KMS-11 (cell line): ENCODE data around the gene IL1RN.
A peak's percentile ranks its signal among the peaks of the same experiment; 100 is the strongest.
"Not testable (repeated sequence)": the region's sequence is repeated elsewhere in the genome, so short reads cannot be mapped to it uniquely, and the experiment has no call there.

Experiments
- H2AFZ ChIP-seq: fragments of 200-600 bp; sonication (generic); 2 replicates; pipeline ENCODE4 v1.6.1; 2016; ENCODE audit warnings: antibody characterized with exemption, mixed run types, low read depth
- H3K27ac ChIP-seq: fragments of 200-600 bp; sonication (generic); 2 replicates; pipeline ENCODE4 v1.6.1; 2016; ENCODE audit warnings: mild to moderate bottlenecking, mixed run types
- H3K27me3 ChIP-seq: fragments of 200-600 bp; sonication (generic); 2 replicates; pipeline ENCODE4 v1.6.1; 2017; ENCODE audit warnings: mild to moderate bottlenecking, low read depth, mixed run types, moderate library complexity; ENCODE audit not compliant: insufficient read depth
- H3K36me3 ChIP-seq: fragments of 200-600 bp; sonication (generic); 2 replicates; pipeline ENCODE4 v1.6.1; 2017; ENCODE audit warnings: mild to moderate bottlenecking, mixed run types; ENCODE audit not compliant: insufficient read depth
- H3K4me1 ChIP-seq: fragments of 200-600 bp; sonication (generic); 2 replicates; pipeline ENCODE4 v1.6.1; 2016; ENCODE audit warnings: mild to moderate bottlenecking, low read depth, mixed run types; ENCODE audit not compliant: poor library complexity, severe bottlenecking
- H3K4me2 ChIP-seq: fragments of 200-600 bp; sonication (generic); 2 replicates; pipeline ENCODE4 v1.7.0; 2016; ENCODE audit warnings: mild to moderate bottlenecking, mixed run types
- H3K4me3 ChIP-seq: fragments of 200-600 bp; sonication (generic); IDR thresholded peaks from 2 replicates; pipeline ENCODE4 v1.6.1; 2017; ENCODE audit warnings: low read depth, low read length, mixed read lengths; ENCODE audit not compliant: insufficient read depth
- H3K79me2 ChIP-seq: fragments of 200-600 bp; sonication (generic); 2 replicates; pipeline ENCODE4 v1.6.1; 2016; ENCODE audit warnings: low read depth, mixed run types; ENCODE audit not compliant: insufficient read depth
- H3K9ac ChIP-seq: fragments of 200-600 bp; sonication (generic); 2 replicates; pipeline ENCODE4 v1.6.1; 2016; ENCODE audit warnings: mild to moderate bottlenecking, mixed run types
- H4K20me1 ChIP-seq: fragments of 200-600 bp; sonication (generic); 2 replicates; pipeline ENCODE4 v1.6.1; 2016; ENCODE audit warnings: mild to moderate bottlenecking, mixed run types; ENCODE audit not compliant: insufficient read depth
- TF ChIP-seq, protein P1 (sequence below): fragments of 200-600 bp; sonication (generic); conservative IDR thresholded peaks from 2 replicates; pipeline ENCODE4 v1.6.1; 2017; ENCODE audit warnings: low read depth, mild to moderate bottlenecking, antibody characterized with exemption, low read length, moderate library complexity, mixed read lengths

Gene IL1RN

DNA sequence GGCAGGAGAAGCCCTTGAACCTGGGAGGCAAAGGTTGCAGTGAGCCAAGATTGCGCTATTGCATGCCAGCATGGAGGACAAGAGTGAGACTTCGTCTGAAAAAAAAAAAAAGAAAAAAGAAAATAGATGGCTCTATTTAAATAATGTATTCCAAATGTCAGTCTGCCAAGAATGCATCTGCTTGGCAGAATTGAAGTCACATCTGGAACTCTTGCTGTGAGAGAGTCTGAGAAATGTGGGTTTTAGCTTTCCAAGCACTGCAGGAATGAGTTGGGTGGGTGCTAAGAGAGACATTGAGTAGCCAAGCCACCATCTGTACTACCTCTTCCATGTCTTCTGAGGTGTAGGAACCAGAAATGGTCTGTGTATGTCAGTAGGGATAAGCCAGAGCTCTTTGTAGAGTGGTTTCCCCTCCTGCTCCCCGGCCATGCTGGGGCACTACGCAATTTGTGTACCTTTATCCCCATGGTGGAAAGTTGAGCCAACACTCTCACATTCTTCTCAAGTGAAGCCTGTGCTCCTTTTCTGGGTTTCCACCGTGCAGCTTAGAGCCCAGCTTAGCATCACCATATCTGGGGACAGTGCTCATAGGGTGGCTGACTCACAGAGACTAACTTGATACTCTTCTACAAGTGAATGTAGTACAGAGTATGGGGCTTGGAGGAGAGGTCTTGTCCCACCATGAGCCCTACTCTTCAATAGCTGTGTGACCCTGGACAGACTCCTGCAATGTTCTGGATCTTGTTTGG lies 34.4 kb upstream of the IL1RN start:
- Histone ChIP-seq H3K4me1 (no peaks in the 10 kb centered on the region), H3K4me2 (no peak overlapping the region), H4K20me1 (no peaks in the 10 kb centered on the region), H3K79me2 (no peaks in the 10 kb centered on the region), H3K27ac (no peak overlapping the region), H2AFZ (no peak overlapping the region), H3K36me3 (no peaks in the 10 kb centered on the region), H3K9ac (no peak overlapping the region), H3K27me3 (no peaks in the 10 kb centered on the region), H3K4me3 (no peak overlapping the region)
- TF ChIP-seq, protein P1, sequence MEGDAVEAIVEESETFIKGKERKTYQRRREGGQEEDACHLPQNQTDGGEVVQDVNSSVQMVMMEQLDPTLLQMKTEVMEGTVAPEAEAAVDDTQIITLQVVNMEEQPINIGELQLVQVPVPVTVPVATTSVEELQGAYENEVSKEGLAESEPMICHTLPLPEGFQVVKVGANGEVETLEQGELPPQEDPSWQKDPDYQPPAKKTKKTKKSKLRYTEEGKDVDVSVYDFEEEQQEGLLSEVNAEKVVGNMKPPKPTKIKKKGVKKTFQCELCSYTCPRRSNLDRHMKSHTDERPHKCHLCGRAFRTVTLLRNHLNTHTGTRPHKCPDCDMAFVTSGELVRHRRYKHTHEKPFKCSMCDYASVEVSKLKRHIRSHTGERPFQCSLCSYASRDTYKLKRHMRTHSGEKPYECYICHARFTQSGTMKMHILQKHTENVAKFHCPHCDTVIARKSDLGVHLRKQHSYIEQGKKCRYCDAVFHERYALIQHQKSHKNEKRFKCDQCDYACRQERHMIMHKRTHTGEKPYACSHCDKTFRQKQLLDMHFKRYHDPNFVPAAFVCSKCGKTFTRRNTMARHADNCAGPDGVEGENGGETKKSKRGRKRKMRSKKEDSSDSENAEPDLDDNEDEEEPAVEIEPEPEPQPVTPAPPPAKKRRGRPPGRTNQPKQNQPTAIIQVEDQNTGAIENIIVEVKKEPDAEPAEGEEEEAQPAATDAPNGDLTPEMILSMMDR, result no peak

DNA sequence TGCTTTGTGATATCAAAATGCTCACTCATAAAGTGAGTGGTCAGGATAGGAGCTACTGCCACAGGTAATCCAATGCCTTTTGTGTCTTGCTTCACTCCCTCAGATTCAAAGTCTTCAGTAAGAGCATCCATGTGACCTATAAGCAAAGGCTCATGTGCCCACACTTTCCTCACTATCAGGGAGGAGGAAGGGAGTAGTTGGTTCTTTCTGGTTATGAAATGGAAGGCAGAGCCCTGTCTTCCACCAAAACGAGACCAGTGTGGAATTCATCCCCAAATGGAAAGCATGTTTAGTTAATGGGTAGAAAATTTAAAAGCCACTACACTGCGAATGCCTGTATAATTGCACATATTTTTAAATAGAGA lies 33.8 kb upstream of the IL1RN start:
- TF ChIP-seq, protein P1, result no peak
- Histone ChIP-seq H3K4me3 (no peak overlapping the region), H3K4me1 (no peaks in the 10 kb centered on the region), H4K20me1 (no peaks in the 10 kb centered on the region), H3K36me3 (no peaks in the 10 kb centered on the region), H2AFZ (no peak overlapping the region), H3K27me3 (no peaks in the 10 kb centered on the region), H3K79me2 (no peaks in the 10 kb centered on the region), H3K4me2 (no peak overlapping the region), H3K27ac (no peak overlapping the region), H3K9ac (no peak overlapping the region)

DNA sequence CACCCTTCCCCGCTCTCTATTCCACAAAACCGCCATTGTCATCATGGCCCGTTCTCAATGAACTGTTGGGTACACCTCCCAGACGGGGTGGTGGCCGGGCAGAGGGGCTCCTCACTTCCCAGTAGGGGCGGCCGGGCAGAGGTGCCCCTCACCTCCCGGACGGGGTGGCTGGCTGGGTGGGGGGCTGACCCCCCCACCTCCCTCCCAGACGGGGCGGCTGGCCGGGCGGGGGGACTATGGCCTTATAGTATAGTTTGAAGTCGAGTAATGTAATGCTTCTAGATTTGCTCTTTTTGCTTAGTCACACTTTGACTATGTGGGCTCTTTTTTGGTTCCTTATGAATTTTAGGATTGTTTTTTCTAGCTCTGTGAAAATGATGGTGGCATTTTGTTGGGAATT lies 31.1 kb upstream of the IL1RN start:
- not testable (repeated sequence) for H3K36me3 ChIP-seq, H4K20me1 ChIP-seq, H3K4me2 ChIP-seq, H3K9ac ChIP-seq, H3K27ac ChIP-seq, H3K27me3 ChIP-seq, H2AFZ ChIP-seq, H3K4me1 ChIP-seq, H3K79me2 ChIP-seq, H3K4me3 ChIP-seq

GRCh38 chr2:113096842-113097618 lies 30.4 kb upstream of the IL1RN start:
- H3K27me3 ChIP-seq, H3K4me3 ChIP-seq, H3K9ac ChIP-seq, H2AFZ ChIP-seq, H3K4me1 ChIP-seq, H3K36me3 ChIP-seq, H3K79me2 ChIP-seq, H3K4me2 ChIP-seq, H3K27ac ChIP-seq, H4K20me1 ChIP-seq: not testable (repeated sequence)

GRCh38 chr2:113098041-113098440 lies 29.4 kb upstream of the IL1RN start:
- H3K4me2 ChIP-seq, result no peak overlapping the region; the same call in 1 of the 2 replicates

More at GRCh38 chr2:113098041-113098440, 29.4 kb upstream of the IL1RN start:
- Histone ChIP-seq H3K9ac (no peak overlapping the region), H3K4me3 (no peak overlapping the region), H3K79me2 (no peaks in the 10 kb centered on the region), H3K4me1 (no peaks in the 10 kb centered on the region), H2AFZ (peak overlapping the region; percentile 10; the same call in 1 of the 2 replicates), H3K27ac (no peak overlapping the region), H3K27me3 (no peaks in the 10 kb centered on the region), H3K36me3 (no peaks in the 10 kb centered on the region), H4K20me1 (no peaks in the 10 kb centered on the region)
- TF ChIP-seq, protein P1, result no peak
